HEK293 (cell line): Measurements from ENCODE around the gene SAE1.

ENCODE experiments used
- CTCF ChIA-PET: fragments of 350-600 bp; formaldehyde crosslinking; extraction: SDS; loops from one replicate; lab custom pipeline; 2021; ENCODE audit warnings: antibody characterized with exemption; lab: Yijun Ruan, JAX
- POLR2A ChIA-PET: fragments of 300-600 bp; formaldehyde crosslinking; extraction: SDS; loops from one replicate; lab custom pipeline; 2020; ENCODE audit warnings: antibody characterized with exemption, inconsistent platforms; lab: Yijun Ruan, JAX
- H3K27ac ChIP-seq: fragments of 200-500 bp; sonication (Bioruptor generic); 2 replicates; pipeline ENCODE4 v1.5.1; 2014; ENCODE audit warnings: low read depth, low read length, control low read depth, inconsistent platforms; ENCODE audit errors: extremely low read depth
- H3K36me3 ChIP-seq, 2 experiments: fragments of 200-500 bp in 1 of 2; sonication (Bioruptor generic) in 1 of 2; 1 replicate in 1 of 2; 2 replicates in 1 of 2; pipeline ENCODE4 v1.5.1; 2014 to 2017; ENCODE audit warnings: inconsistent platforms in 2 of 2, low read length in 2 of 2; ENCODE audit not compliant: control insufficient read depth in 2 of 2, insufficient read depth in 1 of 2
- H3K4me1 ChIP-seq: fragments of 200-500 bp; sonication (Bioruptor generic); 2 replicates; pipeline ENCODE4 v1.5.1; 2014; ENCODE audit warnings: mild to moderate bottlenecking, low read length, inconsistent platforms; ENCODE audit not compliant: control insufficient read depth, insufficient read depth
- H3K4me3 ChIP-seq: 2 replicates; pipeline ENCODE4 v1.5.1; 2011; ENCODE audit warnings: low read depth, mild to moderate bottlenecking, control low read depth, low read length, moderate library complexity
- H3K9me3 ChIP-seq: fragments of 200-500 bp; sonication (Bioruptor generic); 2 replicates; pipeline ENCODE4 v1.5.1; 2014; ENCODE audit warnings: low read depth, low read length, inconsistent platforms; ENCODE audit not compliant: control insufficient read depth, insufficient read depth
- BCL11A ChIP-seq: fragments of 450-650 bp; formaldehyde crosslinking; IDR thresholded peaks from 2 replicates; pipeline ENCODE4 v1.5.1; 2016; ENCODE audit warnings: low read depth, missing biosample characterization, missing genetic modification characterization
- FEZF1 ChIP-seq: fragments of 450-650 bp; formaldehyde crosslinking; IDR thresholded peaks from 2 replicates; pipeline ENCODE4 v1.5.1; 2016; ENCODE audit warnings: missing biosample characterization, missing genetic modification characterization
- PRDM1 ChIP-seq: fragments of 450-650 bp; formaldehyde crosslinking; IDR thresholded peaks from 2 replicates; pipeline ENCODE4; 2016; ENCODE audit warnings: missing biosample characterization, missing genetic modification characterization
- RBAK ChIP-seq: fragments of 450-650 bp; formaldehyde crosslinking; IDR thresholded peaks from 2 replicates; pipeline ENCODE4 v1.5.1; 2016; ENCODE audit warnings: missing biosample characterization, missing genetic modification characterization
- ZFP37 ChIP-seq: fragments of 450-650 bp; formaldehyde crosslinking; IDR thresholded peaks from 2 replicates; pipeline ENCODE4 v1.5.1; 2016; ENCODE audit warnings: missing biosample characterization, missing genetic modification characterization
- ZNF10 ChIP-seq: fragments of 450-650 bp; formaldehyde crosslinking; IDR thresholded peaks from 2 replicates; pipeline ENCODE4 v1.5.1; 2017; ENCODE audit warnings: missing biosample characterization, missing genetic modification characterization
- ZNF146 ChIP-seq: fragments of 450-650 bp; formaldehyde crosslinking; IDR thresholded peaks from 2 replicates; pipeline ENCODE4 v1.5.1; 2016; ENCODE audit warnings: missing biosample characterization, missing genetic modification characterization
- ZNF324 ChIP-seq: fragments of 450-650 bp; formaldehyde crosslinking; IDR thresholded peaks from 2 replicates; pipeline ENCODE4 v1.5.1; 2016; ENCODE audit warnings: missing biosample characterization, missing genetic modification characterization
- ZNF404 ChIP-seq: fragments of 450-650 bp; formaldehyde crosslinking; IDR thresholded peaks from 2 replicates; pipeline ENCODE4 v1.5.1; 2017; ENCODE audit warnings: missing biosample characterization, missing genetic modification characterization
- ZNF558 ChIP-seq: fragments of 450-650 bp; formaldehyde crosslinking; IDR thresholded peaks from 2 replicates; pipeline ENCODE4 v1.5.1; 2016; ENCODE audit warnings: missing biosample characterization, missing genetic modification characterization
- ZNF670 ChIP-seq: fragments of 450-650 bp; formaldehyde crosslinking; IDR thresholded peaks from 2 replicates; pipeline ENCODE4 v1.5.1; 2016; ENCODE audit warnings: missing biosample characterization, missing genetic modification characterization, low read depth
- ZNF747 ChIP-seq: fragments of 450-650 bp; formaldehyde crosslinking; IDR thresholded peaks from 2 replicates; pipeline ENCODE4 v1.5.1; 2016; ENCODE audit warnings: missing biosample characterization, missing genetic modification characterization
- ZNF776 ChIP-seq: fragments of 450-650 bp; formaldehyde crosslinking; IDR thresholded peaks from 2 replicates; pipeline ENCODE4 v1.5.0; 2017; ENCODE audit warnings: missing biosample characterization, missing genetic modification characterization, borderline replicate concordance
- ZNF792 ChIP-seq: fragments of 450-650 bp; formaldehyde crosslinking; IDR thresholded peaks from 2 replicates; pipeline ENCODE4 v1.5.1; 2016; ENCODE audit warnings: missing biosample characterization, missing genetic modification characterization
- ZNF837 ChIP-seq: fragments of 450-650 bp; formaldehyde crosslinking; IDR thresholded peaks from 2 replicates; pipeline ENCODE4 v1.5.1; 2016; ENCODE audit warnings: missing biosample characterization, missing genetic modification characterization
- TF ChIP-seq, protein P1 (sequence below): fragments of 450-650 bp; formaldehyde crosslinking; conservative IDR thresholded peaks from 2 replicates; pipeline ENCODE4 v1.5.1; 2016; ENCODE audit warnings: low read depth, missing biosample characterization, missing genetic modification characterization
- TF ChIP-seq, protein P2 (sequence below): fragments of 450-650 bp; formaldehyde crosslinking; IDR thresholded peaks from 2 replicates; pipeline ENCODE4 v1.5.1; 2016; ENCODE audit warnings: missing biosample characterization, missing genetic modification characterization
- TF ChIP-seq, protein P3 (sequence below): fragments of 450-650 bp; formaldehyde crosslinking; IDR thresholded peaks from 2 replicates; pipeline ENCODE4 v1.5.1; 2016; ENCODE audit warnings: missing biosample characterization, missing genetic modification characterization

The SAE1 gene

DNA sequence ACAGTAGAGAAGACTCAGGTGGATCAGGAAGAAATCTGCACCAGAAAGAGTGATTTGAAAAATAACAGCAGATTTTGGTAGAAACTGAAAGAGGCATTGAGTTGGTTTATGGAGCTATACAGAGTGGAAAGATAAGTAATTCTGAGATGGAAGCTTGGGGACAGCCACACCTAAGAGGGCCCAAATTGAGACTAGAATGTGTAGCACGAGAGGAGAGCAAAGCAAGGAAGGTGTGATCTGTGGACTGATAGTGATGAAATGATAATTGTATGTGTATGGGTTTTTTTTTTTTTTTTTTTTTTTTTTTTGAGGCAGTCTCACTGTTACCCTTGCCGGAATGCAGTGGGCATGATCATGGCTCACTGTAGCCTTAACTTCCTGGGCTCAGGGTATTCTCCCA, 16.3 kb downstream of the SAE1 start:
- TF ChIP-seq, protein P1, sequence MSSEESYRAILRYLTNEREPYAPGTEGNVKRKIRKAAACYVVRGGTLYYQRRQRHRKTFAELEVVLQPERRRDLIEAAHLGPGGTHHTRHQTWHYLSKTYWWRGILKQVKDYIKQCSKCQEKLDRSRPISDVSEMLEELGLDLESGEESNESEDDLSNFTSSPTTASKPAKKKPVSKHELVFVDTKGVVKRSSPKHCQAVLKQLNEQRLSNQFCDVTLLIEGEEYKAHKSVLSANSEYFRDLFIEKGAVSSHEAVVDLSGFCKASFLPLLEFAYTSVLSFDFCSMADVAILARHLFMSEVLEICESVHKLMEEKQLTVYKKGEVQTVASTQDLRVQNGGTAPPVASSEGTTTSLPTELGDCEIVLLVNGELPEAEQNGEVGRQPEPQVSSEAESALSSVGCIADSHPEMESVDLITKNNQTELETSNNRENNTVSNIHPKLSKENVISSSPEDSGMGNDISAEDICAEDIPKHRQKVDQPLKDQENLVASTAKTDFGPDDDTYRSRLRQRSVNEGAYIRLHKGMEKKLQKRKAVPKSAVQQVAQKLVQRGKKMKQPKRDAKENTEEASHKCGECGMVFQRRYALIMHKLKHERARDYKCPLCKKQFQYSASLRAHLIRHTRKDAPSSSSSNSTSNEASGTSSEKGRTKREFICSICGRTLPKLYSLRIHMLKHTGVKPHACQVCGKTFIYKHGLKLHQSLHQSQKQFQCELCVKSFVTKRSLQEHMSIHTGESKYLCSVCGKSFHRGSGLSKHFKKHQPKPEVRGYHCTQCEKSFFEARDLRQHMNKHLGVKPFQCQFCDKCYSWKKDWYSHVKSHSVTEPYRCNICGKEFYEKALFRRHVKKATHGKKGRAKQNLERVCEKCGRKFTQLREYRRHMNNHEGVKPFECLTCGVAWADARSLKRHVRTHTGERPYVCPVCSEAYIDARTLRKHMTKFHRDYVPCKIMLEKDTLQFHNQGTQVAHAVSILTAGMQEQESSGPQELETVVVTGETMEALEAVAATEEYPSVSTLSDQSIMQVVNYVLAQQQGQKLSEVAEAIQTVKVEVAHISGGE (tag by site-specific recombination), result no peak
- TF ChIP-seq, protein P2, sequence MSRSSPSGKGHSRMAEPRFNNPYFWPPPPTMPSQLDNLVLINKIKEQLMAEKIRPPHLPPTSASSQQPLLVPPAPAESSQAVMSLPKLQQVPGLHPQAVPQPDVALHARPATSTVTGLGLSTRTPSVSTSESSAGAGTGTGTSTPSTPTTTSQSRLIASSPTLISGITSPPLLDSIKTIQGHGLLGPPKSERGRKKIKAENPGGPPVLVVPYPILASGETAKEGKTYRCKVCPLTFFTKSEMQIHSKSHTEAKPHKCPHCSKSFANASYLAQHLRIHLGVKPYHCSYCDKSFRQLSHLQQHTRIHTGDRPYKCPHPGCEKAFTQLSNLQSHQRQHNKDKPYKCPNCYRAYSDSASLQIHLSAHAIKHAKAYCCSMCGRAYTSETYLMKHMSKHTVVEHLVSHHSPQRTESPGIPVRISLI (tag by site-specific recombination), result peak; percentile 75
- TF ChIP-seq ZNF146 (tag by site-specific recombination), result no peak
- no peak for TF ChIP-seq ZNF10 (tag by site-specific recombination)
- Histone ChIP-seq H3K4me1 (peaks cover 4% of the 10 kb centered on the region), H3K4me3 (no peak overlapping the region), H3K9me3 (no peaks in the 10 kb centered on the region), H3K27ac (no peak overlapping the region), H3K36me3 (peaks cover 90 to 92% of the 10 kb centered on the region in 2 experiments)
- ChIA-PET POLR2A (no interaction called here), CTCF (interaction anchor here (0.6 to 1.9 kb wide), 5 partner anchors 9 to 100 kb away, joined by 3 to 5 read pairs (median 4); no protein-coding TSS in a partner anchor)

DNA sequence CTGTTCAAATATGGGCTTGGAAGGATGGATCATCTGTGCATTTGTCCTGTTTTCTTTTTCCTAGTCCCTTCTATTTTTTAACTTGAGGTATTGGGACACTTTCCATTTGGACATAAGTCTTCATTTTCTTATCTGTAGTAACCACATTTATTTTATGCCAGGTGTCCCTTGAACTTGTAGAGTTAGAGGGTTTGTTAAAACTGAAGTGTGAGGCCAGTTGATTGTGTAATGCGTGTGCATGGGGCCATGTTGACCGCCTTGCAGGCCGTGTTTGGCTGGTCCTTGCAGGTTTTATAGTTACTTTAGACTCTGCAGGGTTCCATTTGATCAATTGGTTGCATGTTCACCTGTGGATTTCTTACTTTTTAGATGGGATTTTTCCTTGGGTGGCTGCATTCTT, 21.0 kb downstream of the SAE1 start:
- ChIA-PET CTCF (interaction anchor here (0.6 to 6.4 kb wide), 2 partner anchors 70 to 94 kb away, joined by 3 to 61 read pairs; no protein-coding TSS in a partner anchor), POLR2A (no interaction called here)
- Histone ChIP-seq H3K4me3 (no peak overlapping the region), H3K36me3 (peaks cover 89 to 96% of the 10 kb centered on the region in 2 experiments), H3K4me1 (peaks cover 7% of the 10 kb centered on the region), H3K9me3 (no peaks in the 10 kb centered on the region), H3K27ac (peak overlapping the region; percentile 12; the same call in 1 of the 2 replicates)
- TF ChIP-seq ZNF837, result no peak
- TF ChIP-seq, protein P3, sequence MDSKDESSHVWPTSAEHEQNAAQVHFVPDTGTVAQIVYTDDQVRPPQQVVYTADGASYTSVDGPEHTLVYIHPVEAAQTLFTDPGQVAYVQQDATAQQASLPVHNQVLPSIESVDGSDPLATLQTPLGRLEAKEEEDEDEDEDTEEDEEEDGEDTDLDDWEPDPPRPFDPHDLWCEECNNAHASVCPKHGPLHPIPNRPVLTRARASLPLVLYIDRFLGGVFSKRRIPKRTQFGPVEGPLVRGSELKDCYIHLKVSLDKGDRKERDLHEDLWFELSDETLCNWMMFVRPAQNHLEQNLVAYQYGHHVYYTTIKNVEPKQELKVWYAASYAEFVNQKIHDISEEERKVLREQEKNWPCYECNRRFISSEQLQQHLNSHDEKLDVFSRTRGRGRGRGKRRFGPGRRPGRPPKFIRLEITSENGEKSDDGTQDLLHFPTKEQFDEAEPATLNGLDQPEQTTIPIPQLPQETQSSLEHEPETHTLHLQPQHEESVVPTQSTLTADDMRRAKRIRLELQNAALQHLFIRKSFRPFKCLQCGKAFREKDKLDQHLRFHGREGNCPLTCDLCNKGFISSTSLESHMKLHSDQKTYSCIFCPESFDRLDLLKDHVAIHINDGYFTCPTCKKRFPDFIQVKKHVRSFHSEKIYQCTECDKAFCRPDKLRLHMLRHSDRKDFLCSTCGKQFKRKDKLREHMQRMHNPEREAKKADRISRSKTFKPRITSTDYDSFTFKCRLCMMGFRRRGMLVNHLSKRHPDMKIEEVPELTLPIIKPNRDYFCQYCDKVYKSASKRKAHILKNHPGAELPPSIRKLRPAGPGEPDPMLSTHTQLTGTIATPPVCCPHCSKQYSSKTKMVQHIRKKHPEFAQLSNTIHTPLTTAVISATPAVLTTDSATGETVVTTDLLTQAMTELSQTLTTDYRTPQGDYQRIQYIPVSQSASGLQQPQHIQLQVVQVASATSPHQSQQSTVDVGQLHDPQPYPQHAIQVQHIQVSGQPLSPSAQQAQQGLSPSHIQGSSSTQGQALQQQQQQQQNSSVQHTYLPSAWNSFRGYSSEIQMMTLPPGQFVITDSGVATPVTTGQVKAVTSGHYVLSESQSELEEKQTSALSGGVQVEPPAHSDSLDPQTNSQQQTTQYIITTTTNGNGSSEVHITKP (tag by site-specific recombination), result no peak
- TF ChIP-seq ZNF558 (tag by site-specific recombination), result no peak
- no peak for TF ChIP-seq ZNF747 (tag by site-specific recombination)
- no peak for TF ChIP-seq ZNF670 (tag by site-specific recombination)
- no peak for TF ChIP-seq ZNF324 (tag by site-specific recombination)
- TF ChIP-seq ZFP37 (tag by site-specific recombination), result no peak
- no peak for TF ChIP-seq ZNF404 (tag by site-specific recombination)
- TF ChIP-seq FEZF1 (tag by site-specific recombination), result no peak
- TF ChIP-seq PRDM1 (tag by site-specific recombination), result no peak
- TF ChIP-seq ZNF792, result no peak
- no peak for TF ChIP-seq RBAK (tag by site-specific recombination)
- TF ChIP-seq BCL11A (tag by site-specific recombination), result no peak
- no peak for TF ChIP-seq ZNF776 (tag by site-specific recombination)
